Adrenal gland (tissue), 12 donors: ENCODE measurements around the gene LIPC. TPM values are rescaled to one million over a fixed set of nuclear protein-coding genes. Genes with fewer than 3 reads are reported as not detected.

Source experiments
- DNase-seq, 7 donors: peaks; one replicate each; pipeline ENCODE4 v3.0.0-alpha.2; 2019 to 2020
- H3K27ac ChIP-seq, 5 donors: fragments of 200-600 bp; sonication (generic) in 4 of 5; 1 replicate in 3 of 5; 2 replicates in 2 of 5; pipeline versions ENCODE4 v1.5.1 to v1.8.0; 2016 to 2020; ENCODE audit warnings: mild to moderate bottlenecking in 1 of 5
- H3K27me3 ChIP-seq: fragments of 200-600 bp; 2 replicates; pipeline ENCODE4 v1.8.0; 2021
- H3K36me3 ChIP-seq, 2 donors: fragments of 200-600 bp; replicated peaks in 1 of 2; 1 replicate in 1 of 2; 2 replicates in 1 of 2; pipeline versions ENCODE4 v1.5.1 to v1.8.0; 2018 to 2022
- H3K4me1 ChIP-seq, 2 donors: fragments of 200-600 bp; replicated peaks in 1 of 2; 1 replicate in 1 of 2; 2 replicates in 1 of 2; pipeline versions ENCODE4 v1.5.1 to v1.8.0; 2018 to 2021
- H3K4me3 ChIP-seq, 4 donors: fragments of 200-600 bp; sonication (generic) in 3 of 4; one replicate each; pipeline ENCODE4 v1.5.1; 2016 to 2018
- H3K9me3 ChIP-seq, 3 donors: fragments of 200-600 bp; sonication (generic) in 1 of 3; replicated peaks in 1 of 3; 1 replicate in 2 of 3; 2 replicates in 1 of 3; pipeline versions ENCODE4 v1.5.1 to v1.8.0; 2016 to 2021
- POLR2A ChIP-seq, 2 donors: fragments of 450-650 bp; IDR thresholded peaks; one replicate each; pipeline ENCODE4 v1.6.1; 2017; ENCODE audit warnings: antibody characterized with exemption in 2 of 2, mild to moderate bottlenecking in 2 of 2, moderate library complexity in 1 of 2
- WGBS, 4 donors: extraction: QIAGEN DNeasy Blood & Tissue Kit in 2 of 4; methylation state at CpG; one replicate each; pipeline versions ENCODE4 v1.1.5 to v1.1.7; 2013 to 2017; 5-methylcytosine and 5-hydroxymethylcytosine counted together
- intact Hi-C, 2 donors: fragments of 100-400 bp; cut with DNase I; formaldehyde crosslinking; loops; one replicate each; pipeline versions ENCODE4 v1.14.1 to v1.15.0; 2022 to 2023
- polyA plus RNA-seq, 3 donors: library from polyadenylated mRNA; stranded (reverse); fragments of 200-250 nt in 2 of 3; fragments of 350-450 nt in 1 of 3; fragmentation: Illumina TruSeq in 1 of 3; extraction: RNeasy Lipid Tissue Mini Kit (QIAGEN cat#74804) in 1 of 3; gene quantifications; one replicate each; pipeline ENCODE4 v1.2.3, GENCODE V29; 2013 to 2014
- total RNA-seq, 9 donors: library from RNA; depleted of rRNA in 4 of 9; stranded (reverse); fragments of >200 nt in 4 of 9; fragments of 120-200 nt in 1 of 9; fragmentation: NEBNext Ultra II Directional in 1 of 9; extraction: Animal tissue kit (Norgen Biotek cat#: 25700) in 1 of 9; gene quantifications; one replicate each; pipeline versions ENCODE4 v1.1.0 to v1.2.4, GENCODE V29; 2013 to 2023
- TF ChIP-seq, protein P1 (sequence below), 6 experiments: fragments of 450-650 bp in 4 of 6; fragments of 200-600 bp in 2 of 6; sonication (generic) in 1 of 6; IDR thresholded peaks; 1 replicate in 5 of 6; 2 replicates in 1 of 6; pipeline versions ENCODE4 v1.5.1 to v1.8.0; 2016 to 2021; ENCODE audit warnings: antibody characterized with exemption in 6 of 6, mild to moderate bottlenecking in 2 of 6, moderate library complexity in 1 of 6
- donor health status: healthy with polysubstance abuse.
- donor health status: Bipolar disorder and iron deficiency.
- donor health status: DM: yes; HTN: yes; CAD: no.
- donor health status: DM: no; HTN: no; CAD: no.
- donor health status: DM: no; HTN: no; CAD: no.
- donor health status: DM: yes; HTN: yes; CAD: no.

LIPC gene
- total and polyA plus RNA-seq, 12 donors = 0.11 to 1.0 (median 0.24) TPM; not detected in 5

DNA sequence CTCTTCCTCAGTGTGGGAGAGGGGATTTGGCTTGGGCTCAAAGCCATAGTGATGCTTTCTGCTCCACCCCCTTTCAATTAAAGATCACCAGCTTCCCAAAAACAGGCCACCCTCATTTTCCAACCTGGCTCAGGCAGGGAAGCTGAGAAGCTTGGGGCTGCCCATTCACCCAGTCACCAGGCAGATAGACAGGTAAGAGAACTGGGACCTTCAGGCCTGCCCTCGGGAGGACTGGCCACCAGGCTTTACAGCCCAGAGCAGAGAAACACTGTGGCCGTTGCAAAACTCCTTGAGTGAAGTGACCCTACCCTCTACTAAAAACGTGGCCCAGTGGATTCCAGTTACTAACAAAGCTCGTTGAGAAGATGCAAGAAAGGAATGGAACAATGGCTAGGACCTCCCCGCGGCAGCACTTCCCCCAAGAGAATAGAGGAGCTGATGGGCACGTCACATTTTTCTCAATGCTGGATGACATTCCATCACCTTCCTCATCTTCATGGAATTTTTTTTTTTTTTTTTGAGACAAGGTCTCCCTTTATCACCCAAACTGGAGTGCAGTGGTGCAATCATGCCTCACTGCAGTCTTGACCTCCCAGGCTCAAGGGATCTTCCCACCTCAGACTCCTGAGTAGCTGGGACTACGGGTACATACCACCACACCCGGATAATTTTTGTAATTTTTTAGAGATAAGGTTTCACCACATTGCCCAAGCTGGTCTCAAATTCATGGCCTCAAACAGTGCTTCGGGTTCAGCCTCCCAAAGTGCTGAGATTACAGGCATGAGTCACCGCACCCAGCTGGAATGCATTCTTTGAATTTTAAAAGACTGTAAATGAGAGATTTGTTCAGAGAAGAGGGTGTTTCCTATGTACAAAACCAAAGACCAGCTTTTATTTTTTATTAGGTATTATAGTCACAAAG is 37.9 kb downstream of the LIPC start:
- Histone ChIP-seq H3K4me3 (no peak overlapping the region), H3K4me1 (no peaks in the 10 kb centered on the region), H3K9me3 (no peaks in the 10 kb centered on the region), H3K36me3 (no peaks in the 10 kb centered on the region), H3K27ac (peak overlapping the region in 1 of 5 donors; percentile 53), H3K27me3 (no peaks in the 10 kb centered on the region)
- intact Hi-C loops = no loop called here
- TF ChIP-seq, protein P1, sequence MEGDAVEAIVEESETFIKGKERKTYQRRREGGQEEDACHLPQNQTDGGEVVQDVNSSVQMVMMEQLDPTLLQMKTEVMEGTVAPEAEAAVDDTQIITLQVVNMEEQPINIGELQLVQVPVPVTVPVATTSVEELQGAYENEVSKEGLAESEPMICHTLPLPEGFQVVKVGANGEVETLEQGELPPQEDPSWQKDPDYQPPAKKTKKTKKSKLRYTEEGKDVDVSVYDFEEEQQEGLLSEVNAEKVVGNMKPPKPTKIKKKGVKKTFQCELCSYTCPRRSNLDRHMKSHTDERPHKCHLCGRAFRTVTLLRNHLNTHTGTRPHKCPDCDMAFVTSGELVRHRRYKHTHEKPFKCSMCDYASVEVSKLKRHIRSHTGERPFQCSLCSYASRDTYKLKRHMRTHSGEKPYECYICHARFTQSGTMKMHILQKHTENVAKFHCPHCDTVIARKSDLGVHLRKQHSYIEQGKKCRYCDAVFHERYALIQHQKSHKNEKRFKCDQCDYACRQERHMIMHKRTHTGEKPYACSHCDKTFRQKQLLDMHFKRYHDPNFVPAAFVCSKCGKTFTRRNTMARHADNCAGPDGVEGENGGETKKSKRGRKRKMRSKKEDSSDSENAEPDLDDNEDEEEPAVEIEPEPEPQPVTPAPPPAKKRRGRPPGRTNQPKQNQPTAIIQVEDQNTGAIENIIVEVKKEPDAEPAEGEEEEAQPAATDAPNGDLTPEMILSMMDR (IDR thresholded peaks at IDR 0.05) = no peak
- TF ChIP-seq POLR2A (IDR thresholded peaks at IDR 0.05) = no peak
- peak in 6 of 7 donors; percentile 57 to 81 (median 74) for DNase-seq
- WGBS, 4 donors = 67 to 68% (median 68%) methylated on average over 11 of the region's 11 CpGs

DNA sequence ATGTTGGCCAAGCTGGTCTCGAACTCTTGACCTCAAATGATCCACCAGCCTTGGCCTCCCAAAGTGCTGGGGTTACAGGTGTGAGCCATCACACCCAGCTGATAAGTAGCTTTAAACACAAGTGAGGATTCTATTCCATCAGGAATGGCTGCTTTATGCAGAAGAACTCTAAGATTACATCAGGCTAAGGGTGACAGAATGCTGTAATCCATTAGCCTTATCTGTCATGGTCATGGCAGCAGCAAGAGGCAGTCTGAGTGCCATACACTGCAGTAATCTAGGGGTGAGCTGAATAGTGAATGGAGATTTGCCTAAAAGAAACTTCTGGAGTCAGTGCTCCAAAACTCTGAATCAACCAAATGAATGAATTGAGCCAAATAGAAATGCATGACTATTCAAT is 39.6 kb downstream of the LIPC start:
- Histone ChIP-seq H3K27me3 (no peaks in the 10 kb centered on the region), H3K4me1 (no peaks in the 10 kb centered on the region), H3K27ac (no peak overlapping the region), H3K4me3 (no peak overlapping the region), H3K9me3 (no peaks in the 10 kb centered on the region), H3K36me3 (no peaks in the 10 kb centered on the region)
- WGBS, 4 donors = 86 to 94% (median 88%) methylated on average over 1 of the region's 1 CpG
- DNase-seq = no peak
- intact Hi-C loops = no loop called here
- TF ChIP-seq, protein P1 (IDR thresholded peaks at IDR 0.05) = no peak
- TF ChIP-seq POLR2A (IDR thresholded peaks at IDR 0.05) = no peak

DNA sequence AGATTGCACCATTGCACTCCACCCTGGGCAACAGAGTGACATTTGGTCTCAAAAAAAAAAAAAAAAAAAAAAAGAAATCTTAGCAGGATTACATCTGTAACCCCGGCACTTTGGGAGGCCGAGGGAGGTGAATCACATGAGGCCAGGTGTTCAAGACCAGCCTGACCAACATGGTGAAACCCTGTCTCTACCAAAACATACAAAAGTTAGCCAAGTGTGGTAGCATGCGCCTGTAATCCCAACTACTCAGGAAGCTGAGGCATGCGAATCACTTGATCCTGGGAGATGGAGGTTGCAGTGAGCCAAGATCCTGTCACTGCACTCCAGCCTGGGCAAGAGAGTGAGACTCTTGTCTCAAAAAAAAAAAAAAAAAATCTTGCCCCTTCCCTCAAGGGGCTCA is 40.4 kb downstream of the LIPC start:
- H3K27ac ChIP-seq = no peak overlapping the region
- H3K4me3 ChIP-seq = no peak overlapping the region
- no peaks in the 10 kb centered on the region for H3K4me1 ChIP-seq
- intact Hi-C loops = no loop called here
- no peaks in the 10 kb centered on the region for H3K36me3 ChIP-seq
- no peaks in the 10 kb centered on the region for H3K27me3 ChIP-seq
- TF ChIP-seq, protein P1 (IDR thresholded peaks at IDR 0.05) = no peak
- no peak for TF ChIP-seq POLR2A (IDR thresholded peaks at IDR 0.05)
- WGBS, 4 donors = 74 to 89% (median 82%) methylated on average over 4 of the region's 4 CpGs
- H3K9me3 ChIP-seq = no peaks in the 10 kb centered on the region
- DNase-seq = no peak

DNA sequence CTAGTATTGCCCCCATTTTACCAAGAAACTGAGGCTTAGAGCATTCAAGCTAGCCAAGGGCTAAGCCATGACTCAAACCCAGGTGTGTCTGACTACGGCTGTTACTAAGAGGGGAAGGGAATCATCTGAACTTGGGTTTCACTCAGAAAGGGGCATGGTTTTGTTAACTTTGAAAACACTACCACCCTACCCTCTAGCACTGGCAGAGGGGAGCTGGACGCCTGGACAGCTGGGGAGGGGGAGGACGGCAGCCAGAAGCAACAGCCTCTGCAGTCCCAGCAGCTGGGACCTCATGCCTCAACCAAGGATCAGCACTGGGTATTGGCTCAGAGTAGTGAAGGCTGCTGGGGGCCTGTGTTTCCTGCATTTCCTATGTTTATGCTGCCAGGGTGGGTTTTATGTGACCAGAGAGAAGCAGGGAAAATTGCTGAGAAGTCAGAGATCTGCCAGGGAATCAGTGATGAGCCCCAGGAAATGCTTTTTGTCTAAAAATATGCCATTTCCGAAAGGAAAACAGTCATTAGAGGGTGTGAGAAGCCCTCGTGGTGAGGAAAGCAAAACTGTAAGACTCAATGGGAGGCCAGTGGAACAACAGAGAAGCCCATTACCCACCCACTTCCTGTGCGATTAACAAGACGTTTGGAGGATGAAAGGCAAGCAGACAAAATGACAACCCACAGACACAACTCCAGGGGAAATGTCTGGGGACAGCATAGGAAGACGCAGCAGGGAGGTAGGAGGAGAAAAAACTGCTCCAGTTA is 41.2 kb downstream of the LIPC start:
- H3K27ac ChIP-seq = peak overlapping the region in 1 of 5 donors; percentile 41
- H3K4me1 ChIP-seq = no peaks in the 10 kb centered on the region
- DNase-seq = no peak
- WGBS, 4 donors = 60 to 69% (median 64%) methylated on average over 8 of the region's 8 CpGs
- no peaks in the 10 kb centered on the region for H3K36me3 ChIP-seq
- intact Hi-C loops = no loop called here
- H3K4me3 ChIP-seq = no peak overlapping the region
- no peak for TF ChIP-seq POLR2A (IDR thresholded peaks at IDR 0.05)
- TF ChIP-seq, protein P1 (IDR thresholded peaks at IDR 0.05) = no peak
- no peaks in the 10 kb centered on the region for H3K9me3 ChIP-seq
- no peaks in the 10 kb centered on the region for H3K27me3 ChIP-seq
